T-helper 1 cell treated with Interleukin-12 subunit alpha and Interleukin-12 subunit beta and Interleukin-4 antibody, amounts not matched to agents 30 μg/mL and 1 μg/mL, for 36 hours (primary cell): ENCODE data around the gene SHISAL2B.
"Not testable (repeated sequence)": the region's sequence is repeated elsewhere in the genome, so short reads cannot be mapped to it uniquely, and the experiment has no call there.

Source experiments
- H3K27ac Mint-ChIP-seq: one replicate; pipeline ENCODE4 v1.8.0; 2021; ENCODE audit warnings: mild to moderate bottlenecking, mixed read lengths
- H3K27me3 Mint-ChIP-seq: one replicate; pipeline ENCODE4 v1.8.0; 2021; ENCODE audit warnings: low read depth, mixed read lengths
- H3K36me3 Mint-ChIP-seq: one replicate; pipeline ENCODE4 v1.8.0; 2021; ENCODE audit warnings: low read depth, mixed read lengths
- H3K4me1 Mint-ChIP-seq: one replicate; pipeline ENCODE4 v1.8.0; 2021; ENCODE audit warnings: low read depth, mixed read lengths
- H3K4me3 Mint-ChIP-seq: one replicate; pipeline ENCODE4 v1.8.0; 2021; ENCODE audit warnings: mild to moderate bottlenecking, moderate library complexity, mixed read lengths
- H3K9me3 Mint-ChIP-seq: one replicate; pipeline ENCODE4 v1.8.0; 2021; ENCODE audit warnings: mixed read lengths

Gene SHISAL2B

DNA sequence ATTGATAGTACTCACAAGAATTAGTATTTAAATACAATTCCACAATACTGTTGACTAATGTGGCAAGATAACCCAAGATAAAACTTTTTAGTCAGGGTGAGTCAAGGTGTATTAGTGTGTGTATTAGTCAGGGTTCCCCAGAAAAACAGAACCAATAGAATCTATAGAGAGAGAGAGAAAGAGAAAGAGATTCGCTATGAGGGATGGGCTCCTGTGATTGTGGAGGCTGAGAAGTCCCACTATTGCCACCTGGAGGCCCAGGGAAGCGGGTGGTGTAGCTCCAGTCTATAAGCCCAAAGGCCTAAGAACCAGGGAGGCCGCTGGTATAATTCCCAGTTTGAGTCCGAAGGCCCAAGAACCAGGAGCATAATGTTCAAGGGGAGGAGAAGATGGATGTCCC is 10.0 kb upstream of the SHISAL2B start:
- Mint-ChIP-seq H3K4me1 (no peaks in the 10 kb centered on the region), H3K9me3 (no peaks in the 10 kb centered on the region)

DNA sequence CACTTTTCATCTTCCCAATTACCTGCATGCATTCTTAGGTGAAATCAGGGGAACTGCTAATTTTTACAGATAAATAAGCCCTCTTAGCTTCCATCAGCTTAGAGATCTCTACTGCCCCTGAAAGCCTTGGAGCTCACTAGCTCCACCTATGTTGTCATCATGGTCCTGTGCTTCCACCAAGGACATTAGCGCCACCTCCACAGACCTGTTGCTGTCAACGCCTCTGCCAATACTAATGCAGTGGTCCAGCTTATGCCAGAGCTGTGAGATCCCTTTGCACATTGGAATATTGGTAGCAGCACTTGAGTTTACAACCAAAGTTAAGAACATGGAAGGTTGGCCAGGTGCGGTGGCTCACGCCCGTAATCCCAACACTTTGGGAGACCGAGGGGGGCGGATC is 7.7 kb upstream of the SHISAL2B start:
- Mint-ChIP-seq H3K27me3 (peaks cover 16% of the 10 kb centered on the region), H3K36me3 (no peaks in the 10 kb centered on the region), H3K9me3 (no peaks in the 10 kb centered on the region), H3K4me1 (no peaks in the 10 kb centered on the region), H3K27ac (no peak overlapping the region), H3K4me3 (no peak overlapping the region)

More for the DNA sequence above, 10.0 kb upstream of the SHISAL2B start:
- Mint-ChIP-seq H3K27ac (no peak overlapping the region), H3K27me3 (peaks cover 10% of the 10 kb centered on the region), H3K36me3 (no peaks in the 10 kb centered on the region), H3K4me3 (no peak overlapping the region)

DNA sequence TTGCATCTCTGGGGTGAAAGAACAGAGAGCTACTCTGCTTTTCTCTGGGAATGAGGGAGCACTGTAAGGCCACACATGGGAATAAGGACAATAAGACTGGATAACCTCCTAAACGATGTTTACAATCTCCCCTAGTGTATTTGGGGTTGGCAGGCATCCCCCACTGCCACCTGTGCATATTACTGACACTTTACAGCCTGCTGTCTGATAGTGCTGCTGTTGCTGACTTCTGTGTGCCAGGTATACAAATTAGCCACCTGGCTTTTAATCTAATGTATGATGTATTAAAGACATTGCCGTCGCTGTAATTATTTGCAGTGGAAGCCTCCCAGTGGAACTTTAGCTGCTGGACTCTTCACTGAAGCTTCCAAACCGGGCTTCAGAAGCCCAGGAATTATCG is 4.4 kb upstream of the SHISAL2B start:
- no peaks in the 10 kb centered on the region for H3K9me3 Mint-ChIP-seq
- peaks cover 35% of the 10 kb centered on the region for H3K27me3 Mint-ChIP-seq
- H3K4me3 Mint-ChIP-seq = no peak overlapping the region
- no peak overlapping the region for H3K27ac Mint-ChIP-seq
- peaks cover 2% of the 10 kb centered on the region for H3K4me1 Mint-ChIP-seq
- H3K36me3 Mint-ChIP-seq = no peaks in the 10 kb centered on the region

DNA sequence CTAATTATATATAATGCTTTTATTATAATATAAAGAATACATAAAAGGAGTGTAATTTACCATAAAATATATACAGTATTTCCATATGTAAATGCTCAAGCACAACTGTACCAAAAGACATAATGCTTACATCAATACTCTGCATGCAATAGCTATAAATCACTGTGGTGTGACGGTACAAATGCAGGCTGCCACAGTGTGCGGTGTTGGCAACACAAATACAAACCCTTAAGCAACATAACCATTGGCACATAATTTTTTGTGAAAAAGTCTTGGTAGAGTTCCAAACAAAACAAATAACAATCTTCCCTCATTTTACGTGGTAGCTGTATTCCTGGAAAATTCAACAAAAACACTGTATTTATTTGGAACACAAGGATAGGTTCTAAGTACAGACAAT is 1.9 kb upstream of the SHISAL2B start:
- H3K4me3 Mint-ChIP-seq = no peak overlapping the region
- H3K4me1 Mint-ChIP-seq = peaks cover 2% of the 10 kb centered on the region
- no peaks in the 10 kb centered on the region for H3K36me3 Mint-ChIP-seq
- no peaks in the 10 kb centered on the region for H3K9me3 Mint-ChIP-seq
- peaks cover 53% of the 10 kb centered on the region for H3K27me3 Mint-ChIP-seq
- no peak overlapping the region for H3K27ac Mint-ChIP-seq

DNA sequence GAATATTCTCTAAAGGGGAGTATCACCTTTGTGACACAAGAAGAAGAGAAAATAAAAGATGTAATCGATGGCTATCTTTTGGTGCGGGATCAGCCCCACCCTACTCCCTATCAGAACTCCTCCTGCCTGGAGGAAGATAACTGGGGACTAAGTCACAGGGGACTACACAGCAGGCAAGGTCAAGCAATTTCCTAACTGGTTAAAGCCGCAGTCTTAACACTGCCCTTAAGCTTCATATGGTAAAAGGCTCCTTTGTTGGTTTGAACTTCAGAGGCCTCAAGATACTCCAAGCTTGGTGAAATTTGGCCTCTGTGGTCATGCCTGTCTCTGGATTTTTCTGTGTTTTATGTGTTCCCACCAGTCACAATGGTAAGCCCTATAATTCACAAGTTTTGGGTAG is 1.3 kb upstream of the SHISAL2B start:
- H3K9me3 Mint-ChIP-seq = no peaks in the 10 kb centered on the region
- no peak overlapping the region for H3K4me3 Mint-ChIP-seq
- peaks cover 58% of the 10 kb centered on the region for H3K27me3 Mint-ChIP-seq
- H3K36me3 Mint-ChIP-seq = no peaks in the 10 kb centered on the region
- H3K4me1 Mint-ChIP-seq = peaks cover 2% of the 10 kb centered on the region
- H3K27ac Mint-ChIP-seq = no peak overlapping the region

DNA sequence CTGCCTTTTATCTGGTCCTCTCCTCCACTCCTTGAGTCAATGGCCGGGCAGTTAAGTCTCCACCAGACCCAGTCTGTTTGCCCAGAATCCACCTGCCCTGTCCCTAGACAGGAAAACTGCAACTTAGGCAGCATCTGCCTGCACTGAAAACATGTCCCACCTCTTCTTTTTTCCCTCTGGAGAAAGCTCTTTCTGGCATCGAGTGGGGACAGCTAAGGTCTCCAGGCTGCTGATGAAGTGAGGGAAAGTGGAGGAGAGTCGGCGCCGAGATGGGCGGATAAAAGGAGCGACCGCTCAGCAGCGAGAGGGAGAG is 243 bp upstream of the SHISAL2B start:
- no peaks in the 10 kb centered on the region for H3K9me3 Mint-ChIP-seq

DNA sequence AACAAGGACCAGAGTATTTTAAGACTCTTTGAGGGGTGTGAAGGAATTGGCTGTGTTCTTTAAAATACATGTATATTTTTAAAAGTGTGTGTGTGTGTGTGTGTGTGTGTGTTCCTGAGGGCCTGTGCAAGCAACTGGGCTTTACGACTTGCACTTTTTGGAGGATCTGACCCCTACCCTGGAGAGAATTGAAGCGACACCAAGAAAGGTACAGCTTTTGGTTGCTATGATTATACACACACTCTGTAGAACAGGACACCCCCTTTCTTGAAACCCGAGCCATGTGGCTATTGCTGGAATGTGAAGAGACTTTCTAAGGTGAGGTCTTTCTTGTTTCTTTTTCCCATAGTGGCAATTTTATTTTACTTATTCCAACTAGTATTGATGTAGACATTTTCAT is 988 bp downstream of the SHISAL2B start:
- no peaks in the 10 kb centered on the region for H3K9me3 Mint-ChIP-seq
- peaks cover 56% of the 10 kb centered on the region for H3K27me3 Mint-ChIP-seq
- peaks cover 2% of the 10 kb centered on the region for H3K4me1 Mint-ChIP-seq
- no peak overlapping the region for H3K4me3 Mint-ChIP-seq
- H3K36me3 Mint-ChIP-seq = no peaks in the 10 kb centered on the region
- no peak overlapping the region for H3K27ac Mint-ChIP-seq

More for the DNA sequence above, 243 bp upstream of the SHISAL2B start:
- Mint-ChIP-seq H3K27ac (no peak overlapping the region), H3K36me3 (no peaks in the 10 kb centered on the region), H3K27me3 (peaks cover 56% of the 10 kb centered on the region), H3K4me1 (peaks cover 2% of the 10 kb centered on the region), H3K4me3 (no peak overlapping the region)

DNA sequence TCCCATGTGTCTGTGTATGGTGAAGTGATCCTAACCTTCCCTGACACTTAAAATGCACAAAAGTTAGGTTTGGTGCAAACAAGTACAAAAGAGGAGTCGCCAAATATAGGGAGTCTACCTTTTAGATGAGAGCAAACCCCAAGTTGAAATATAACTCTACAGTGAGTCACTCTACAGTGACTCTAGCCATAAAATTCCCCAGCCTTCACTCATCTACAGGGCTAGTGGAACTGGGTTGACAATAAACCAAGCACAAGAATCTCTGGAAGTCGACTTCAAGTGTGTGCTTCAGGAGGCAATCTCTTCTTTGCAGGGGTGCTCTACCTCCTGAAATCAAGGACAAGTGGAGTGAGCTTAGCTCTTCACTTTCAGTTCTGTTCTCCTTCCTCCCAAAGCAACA is 3.3 kb downstream of the SHISAL2B start:
- H3K36me3 Mint-ChIP-seq = no peaks in the 10 kb centered on the region
- peaks cover 2% of the 10 kb centered on the region for H3K4me1 Mint-ChIP-seq
- H3K4me3 Mint-ChIP-seq = no peak overlapping the region
- H3K27me3 Mint-ChIP-seq = peaks cover 53% of the 10 kb centered on the region
- H3K27ac Mint-ChIP-seq = no peak overlapping the region
- peaks cover 9% of the 10 kb centered on the region for H3K9me3 Mint-ChIP-seq

DNA sequence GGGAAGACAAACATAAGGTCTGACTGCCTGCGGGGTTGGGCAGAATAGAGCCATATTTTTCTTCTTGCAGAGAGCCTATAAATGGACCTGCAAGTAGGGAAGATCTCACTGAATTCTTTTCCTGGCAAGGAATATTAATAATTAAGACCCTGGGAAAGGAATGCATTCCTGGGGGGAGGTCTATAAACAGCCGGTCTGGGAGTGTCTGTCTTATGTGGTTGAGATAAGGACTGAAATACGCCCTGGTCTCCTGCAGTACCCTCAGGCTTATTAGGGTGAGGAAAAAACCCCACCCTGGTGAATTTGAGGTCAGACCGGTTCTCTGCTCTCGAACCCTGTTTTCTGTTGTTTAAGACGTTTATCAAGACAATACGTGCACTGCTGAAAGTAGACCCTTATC is 6.1 kb downstream of the SHISAL2B start:
- H3K36me3 Mint-ChIP-seq, H3K4me1 Mint-ChIP-seq, H3K9me3 Mint-ChIP-seq, H3K27ac Mint-ChIP-seq, H3K4me3 Mint-ChIP-seq: not testable (repeated sequence)
- peaks cover 36% of the 10 kb centered on the region for H3K27me3 Mint-ChIP-seq

DNA sequence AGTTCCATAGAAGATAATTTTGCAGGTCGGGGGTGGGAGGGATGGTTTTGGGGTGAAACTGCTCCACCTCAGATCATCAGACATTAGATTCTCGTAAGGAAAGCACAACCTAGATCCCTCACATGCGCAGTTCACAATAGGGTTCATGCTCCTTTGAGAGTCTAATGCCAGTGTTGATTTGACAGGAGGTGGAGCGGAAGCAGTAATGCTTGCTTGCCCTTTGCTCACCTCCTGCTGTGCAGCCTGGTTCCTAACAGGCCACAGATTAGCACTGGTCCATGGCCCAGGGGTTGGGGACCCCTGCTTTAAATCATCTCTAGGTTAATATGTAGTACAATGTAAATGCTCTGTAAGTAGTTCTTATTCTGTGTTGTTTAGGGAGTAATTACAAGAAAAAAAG is 10.5 kb downstream of the SHISAL2B start:
- no peaks in the 10 kb centered on the region for H3K4me1 Mint-ChIP-seq
- H3K27me3 Mint-ChIP-seq = peaks cover 27% of the 10 kb centered on the region
- H3K4me3 Mint-ChIP-seq = no peak overlapping the region
- H3K9me3 Mint-ChIP-seq = peaks cover 9% of the 10 kb centered on the region
- H3K36me3 Mint-ChIP-seq = no peaks in the 10 kb centered on the region
- H3K27ac Mint-ChIP-seq = no peak overlapping the region

DNA sequence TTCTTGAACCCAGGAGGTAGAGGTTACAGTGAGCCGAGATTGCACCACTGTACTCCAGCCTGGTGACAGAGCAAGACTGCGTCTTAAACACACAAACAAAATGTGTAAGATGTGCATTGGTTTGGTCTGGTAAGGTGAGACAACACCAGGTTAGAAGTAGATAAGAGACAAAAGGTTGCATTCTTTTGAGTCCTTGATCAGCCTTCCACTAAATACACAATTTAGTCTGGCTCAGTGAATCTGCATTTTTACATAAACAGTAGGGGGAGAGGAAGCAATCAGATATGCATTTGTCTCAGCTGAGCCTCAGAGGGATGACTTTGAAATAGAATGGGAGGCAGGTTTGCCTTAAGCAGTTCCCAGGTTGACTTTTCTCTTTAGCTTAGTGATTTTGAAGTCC is 15.8 kb downstream of the SHISAL2B start:
- H3K27ac Mint-ChIP-seq, H3K9me3 Mint-ChIP-seq, H3K4me3 Mint-ChIP-seq, H3K4me1 Mint-ChIP-seq, H3K36me3 Mint-ChIP-seq: not testable (repeated sequence)
- H3K27me3 Mint-ChIP-seq = peaks cover 18% of the 10 kb centered on the region

DNA sequence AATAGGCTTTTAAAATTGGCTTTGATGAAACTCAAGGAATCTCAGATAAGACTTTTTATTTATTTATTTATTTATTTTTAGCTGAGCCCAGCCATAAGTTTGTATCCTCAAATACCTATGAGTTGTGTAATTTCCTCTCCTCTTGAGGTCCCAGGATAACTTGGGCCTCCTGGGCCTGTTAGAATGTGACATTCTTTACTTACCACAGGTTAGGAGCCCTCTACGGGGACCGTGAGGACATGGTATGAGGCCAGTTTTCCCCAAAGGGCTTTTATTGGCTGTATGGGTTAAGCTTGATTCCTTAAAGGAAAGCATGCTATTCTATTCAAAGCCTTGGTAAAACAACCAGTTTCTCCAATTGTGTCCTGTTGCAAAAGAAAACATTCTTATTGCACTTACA is 16.9 kb downstream of the SHISAL2B start:
- H3K4me3 Mint-ChIP-seq = no peak overlapping the region
- peaks cover 17% of the 10 kb centered on the region for H3K27me3 Mint-ChIP-seq
- H3K27ac Mint-ChIP-seq = no peak overlapping the region
- no peaks in the 10 kb centered on the region for H3K9me3 Mint-ChIP-seq
- no peaks in the 10 kb centered on the region for H3K36me3 Mint-ChIP-seq
- H3K4me1 Mint-ChIP-seq = no peaks in the 10 kb centered on the region

DNA sequence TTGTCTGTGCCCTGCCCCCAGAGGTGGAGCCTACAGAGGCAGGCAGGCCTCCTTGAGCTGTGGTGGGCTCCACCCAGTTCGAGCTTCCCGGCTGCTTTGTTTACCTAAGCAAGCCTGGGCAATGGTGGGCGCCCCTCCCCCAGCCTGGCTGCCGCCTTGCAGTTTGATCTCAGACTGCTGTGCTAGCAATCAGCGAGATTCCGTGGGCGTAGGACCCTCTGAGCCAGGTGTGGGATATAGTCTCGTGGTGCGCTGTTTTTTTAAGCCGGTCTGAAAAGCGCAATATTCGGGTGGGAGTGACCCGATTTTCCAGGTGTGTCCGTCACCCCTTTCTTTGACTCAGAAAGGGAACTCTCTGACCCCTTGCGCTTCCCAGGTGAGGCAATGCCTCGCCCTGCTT is 24.2 kb downstream of the SHISAL2B start:
- not testable (repeated sequence) for H3K27me3 Mint-ChIP-seq, H3K9me3 Mint-ChIP-seq, H3K27ac Mint-ChIP-seq, H3K36me3 Mint-ChIP-seq, H3K4me3 Mint-ChIP-seq, H3K4me1 Mint-ChIP-seq

DNA sequence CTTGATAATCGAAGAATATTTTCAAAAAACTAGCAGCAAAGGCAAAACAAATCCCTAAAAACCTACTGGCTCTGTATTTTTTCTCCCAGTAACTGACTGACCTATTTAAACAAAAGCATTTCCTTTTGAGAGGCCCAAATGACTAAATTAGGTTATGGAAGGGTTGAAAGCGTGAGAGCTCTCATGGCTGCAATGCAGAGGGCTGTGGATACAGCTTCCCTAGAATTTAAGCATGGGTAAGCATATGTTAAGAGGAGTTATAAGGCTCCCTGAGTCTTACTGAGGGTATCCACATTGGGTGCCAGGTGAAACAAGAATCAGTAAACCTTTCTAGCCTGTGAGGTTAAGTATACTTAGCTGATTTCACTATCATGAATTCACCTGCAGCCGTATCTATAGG is 32.3 kb downstream of the SHISAL2B start:
- Mint-ChIP-seq H3K4me3 (no peak overlapping the region), H3K9me3 (no peaks in the 10 kb centered on the region), H3K27me3 (no peaks in the 10 kb centered on the region), H3K36me3 (peaks cover 11% of the 10 kb centered on the region), H3K4me1 (peaks cover 4% of the 10 kb centered on the region), H3K27ac (no peak overlapping the region)

DNA sequence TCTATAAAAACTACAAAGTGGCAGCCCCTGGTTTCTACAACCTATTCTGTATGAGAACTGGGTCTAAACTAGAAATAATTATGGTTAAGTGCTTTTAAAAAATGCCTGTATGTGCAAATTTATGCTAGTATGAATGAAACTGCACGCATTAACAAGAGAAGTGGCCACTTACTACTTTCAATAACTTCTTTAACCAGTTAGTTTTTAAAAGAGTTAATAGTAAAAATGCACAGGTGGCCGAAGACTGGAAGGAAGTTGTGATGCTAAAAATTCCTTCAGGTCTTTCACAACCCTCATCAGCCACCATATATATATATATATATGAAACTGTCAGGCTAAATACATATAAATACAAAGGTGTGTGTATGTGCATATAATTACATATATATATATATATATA is 36.8 kb downstream of the SHISAL2B start:
- Mint-ChIP-seq H3K27ac (no peak overlapping the region), H3K9me3 (no peaks in the 10 kb centered on the region), H3K36me3 (peaks cover 22% of the 10 kb centered on the region), H3K4me1 (peaks cover 4% of the 10 kb centered on the region), H3K27me3 (no peaks in the 10 kb centered on the region), H3K4me3 (no peak overlapping the region)

DNA sequence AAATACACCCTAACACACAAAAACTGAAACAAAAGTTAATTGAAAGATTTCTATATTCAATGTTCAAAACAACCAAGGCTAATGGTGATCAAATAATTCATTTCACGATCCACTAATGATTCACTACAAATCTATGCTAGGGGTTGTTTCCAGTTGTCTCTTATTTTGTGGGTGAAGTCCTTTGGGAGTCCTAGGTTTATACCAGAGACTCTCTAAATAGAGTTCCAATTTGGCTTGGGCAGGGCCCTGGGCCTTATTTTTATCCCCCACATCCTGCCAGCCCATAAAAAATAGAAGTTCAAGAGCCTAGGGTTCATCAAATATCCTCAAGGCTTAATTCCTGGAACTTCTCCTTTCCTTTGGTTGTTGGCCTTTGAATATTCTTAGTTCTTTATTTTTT is 52.1 kb downstream of the SHISAL2B start:
- Mint-ChIP-seq H3K27ac (no peak overlapping the region), H3K9me3 (no peaks in the 10 kb centered on the region), H3K27me3 (no peaks in the 10 kb centered on the region), H3K4me1 (peaks cover 4% of the 10 kb centered on the region), H3K36me3 (peaks cover 11% of the 10 kb centered on the region), H3K4me3 (no peak overlapping the region)
